ENCODE measurements around the gene SP100.
"Not testable (repeated sequence)": the region's sequence is repeated elsewhere in the genome, so short reads cannot be mapped to it uniquely, and the experiment has no call there.

SP100 gene

DNA sequence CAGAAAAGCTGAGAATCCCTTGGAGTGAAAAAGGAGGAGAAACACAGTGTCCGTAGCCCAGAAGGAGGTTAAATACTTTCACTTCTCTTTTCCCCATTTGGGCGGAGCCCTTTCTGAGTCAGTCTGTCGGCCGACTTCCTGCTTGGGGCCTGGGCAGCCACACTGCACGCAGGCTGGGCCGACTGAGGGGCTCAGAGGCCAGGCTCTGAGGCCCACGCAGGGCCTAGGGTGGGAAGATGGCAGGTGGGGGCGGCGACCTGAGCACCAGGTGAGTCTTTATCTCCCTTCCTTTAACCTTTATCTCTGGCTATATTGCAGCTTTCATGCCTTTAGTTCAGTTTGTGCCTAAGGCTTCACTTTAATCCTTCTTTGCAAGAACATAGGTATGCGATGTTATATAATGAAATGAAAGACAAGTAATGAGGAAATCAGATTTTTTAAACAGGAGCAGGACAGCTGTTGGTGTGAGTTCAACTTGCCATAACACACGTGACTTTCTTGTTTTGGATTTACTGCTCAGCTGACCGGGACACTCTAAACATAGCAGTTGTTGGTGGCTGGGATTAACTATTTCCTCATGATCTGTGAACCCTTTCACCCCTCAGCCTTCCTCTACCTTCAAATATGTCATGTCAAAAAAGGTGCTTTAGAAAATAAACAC is at the start of gene SP100:
Gene SP100, plus strand, starts transcription at position 141 of the 661 bp plus-strand sequence. Its CDS starts 96 bp downstream, at position 237.
- peak; percentile 72 to 73 for DNase-seq (ENCODE audit: low read depth in 2 of 2)

DNA sequence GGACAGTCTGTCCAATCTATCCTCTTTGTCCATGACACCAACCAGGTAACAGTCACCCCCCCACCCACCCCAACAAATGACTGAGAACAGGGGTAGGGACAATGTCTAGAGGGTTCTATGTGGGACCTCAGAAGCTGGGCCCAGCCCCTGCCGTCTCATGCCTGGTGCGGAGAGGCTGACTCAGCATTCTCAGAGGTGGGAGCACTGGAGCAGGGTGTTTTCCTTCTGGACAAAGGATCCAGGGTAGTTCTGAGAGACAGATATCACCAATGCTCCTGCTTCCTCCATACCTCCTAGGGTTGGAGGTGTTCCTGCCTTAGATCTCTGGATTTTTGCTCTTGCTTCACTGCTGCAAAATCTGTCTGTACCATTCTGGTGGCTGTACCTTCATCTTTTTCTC is 33.9 kb upstream of the SP100 start:
- DNase-seq (ENCODE audit: low read depth in 2 of 2) = no peak

DNA sequence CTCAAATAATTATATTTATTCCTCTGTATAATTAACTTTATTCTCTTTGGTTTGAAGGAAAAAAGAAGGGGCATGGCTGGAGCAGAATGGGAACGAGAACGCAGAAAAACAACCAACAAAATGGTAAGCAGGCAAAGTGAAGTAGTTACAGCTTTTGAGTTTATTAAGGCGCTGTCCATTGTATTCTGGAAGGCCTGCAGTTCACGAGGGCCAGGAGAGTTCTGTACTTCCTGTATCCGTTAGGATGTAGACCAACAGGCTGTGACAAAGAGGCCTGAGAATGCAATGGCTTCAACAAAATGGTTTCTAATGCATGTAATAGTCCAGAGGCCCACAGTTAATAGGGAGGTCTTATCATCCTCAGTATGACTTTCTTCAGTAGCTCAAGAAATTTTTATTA is 32.5 kb upstream of the SP100 start:
- DNase-seq (ENCODE audit: low read depth in 2 of 2) = no peak

DNA sequence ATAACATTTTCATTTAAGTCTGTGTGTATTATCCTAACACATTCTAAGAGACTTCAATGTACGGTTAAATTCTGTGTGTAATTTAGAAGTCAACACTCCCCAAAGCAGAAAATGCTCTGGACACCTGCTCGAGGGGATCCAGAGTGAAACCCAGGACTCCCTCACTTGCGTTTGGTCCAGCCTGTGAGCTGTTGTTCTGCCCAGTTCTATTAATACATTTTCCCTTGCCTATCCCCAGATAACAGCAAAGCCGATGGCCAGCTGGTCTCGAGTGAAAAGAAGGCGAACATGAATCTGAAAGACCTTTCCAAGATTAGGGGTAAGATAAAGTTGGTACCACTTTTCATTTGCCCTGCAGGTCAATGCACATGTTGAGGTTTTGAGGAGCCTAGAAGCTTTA is 31.0 kb upstream of the SP100 start:
- DNase-seq (ENCODE audit: low read depth in 2 of 2) = no peak

DNA sequence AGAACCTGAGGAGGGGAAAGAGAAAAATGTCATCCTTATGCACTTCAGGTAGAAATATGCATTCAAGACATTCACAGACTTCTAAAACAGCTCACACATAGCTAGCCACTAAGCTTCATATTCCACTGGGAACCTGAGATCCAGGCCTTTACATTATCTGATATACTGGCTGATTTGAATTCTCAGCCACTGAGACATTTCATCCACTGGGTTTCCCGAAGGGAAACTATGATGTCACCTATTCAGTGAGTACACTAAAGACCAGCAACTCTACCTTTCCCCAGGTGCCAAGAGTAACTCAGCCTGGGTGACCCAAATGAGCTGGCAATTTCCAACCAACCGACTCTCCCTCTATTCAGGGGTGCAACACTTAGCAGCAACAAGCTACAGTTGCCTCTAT is 21.7 kb upstream of the SP100 start:
- DNase-seq (ENCODE audit: low read depth in 2 of 2) = no peak

DNA sequence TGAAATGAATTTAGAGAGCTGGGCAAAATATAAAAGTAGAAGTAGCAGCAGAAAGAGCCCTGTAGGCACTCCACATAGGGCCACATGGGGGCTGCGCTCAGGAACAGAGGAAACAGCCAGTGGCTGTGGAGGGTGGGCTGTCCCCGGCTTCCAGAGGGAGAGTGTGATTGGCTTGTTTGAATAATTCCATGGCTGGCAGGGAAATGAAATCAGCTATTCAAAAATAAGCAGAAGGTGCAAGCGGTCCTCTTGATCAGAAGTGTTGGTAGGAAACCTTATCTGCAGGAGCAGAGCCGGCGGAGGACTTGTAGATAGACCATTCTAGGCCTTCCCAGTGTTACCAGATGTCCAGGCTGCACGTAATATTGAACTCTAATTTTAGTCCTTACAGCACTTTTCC is 17.3 kb upstream of the SP100 start:
- not testable (repeated sequence) for DNase-seq (ENCODE audit: low read depth in 2 of 2)

DNA sequence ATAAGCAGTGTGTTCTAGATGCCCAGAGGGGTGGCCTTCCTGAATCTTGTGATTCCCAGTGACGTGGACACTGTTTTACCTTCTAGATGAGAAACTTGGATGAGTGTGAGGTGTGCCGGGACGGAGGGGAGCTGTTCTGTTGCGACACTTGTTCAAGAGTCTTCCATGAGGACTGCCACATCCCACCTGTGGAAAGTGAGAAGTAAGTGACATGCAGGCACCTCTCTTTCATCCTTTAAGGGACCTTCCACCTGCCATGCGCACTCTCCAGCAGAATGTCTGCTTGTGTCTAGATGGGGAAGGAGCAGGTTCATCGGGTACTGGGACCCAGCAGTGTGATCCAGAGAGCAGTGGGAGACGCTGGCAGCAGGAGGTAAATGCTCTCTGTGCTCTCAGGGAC is 16.0 kb upstream of the SP100 start:
- no peak for DNase-seq (ENCODE audit: low read depth in 2 of 2)

DNA sequence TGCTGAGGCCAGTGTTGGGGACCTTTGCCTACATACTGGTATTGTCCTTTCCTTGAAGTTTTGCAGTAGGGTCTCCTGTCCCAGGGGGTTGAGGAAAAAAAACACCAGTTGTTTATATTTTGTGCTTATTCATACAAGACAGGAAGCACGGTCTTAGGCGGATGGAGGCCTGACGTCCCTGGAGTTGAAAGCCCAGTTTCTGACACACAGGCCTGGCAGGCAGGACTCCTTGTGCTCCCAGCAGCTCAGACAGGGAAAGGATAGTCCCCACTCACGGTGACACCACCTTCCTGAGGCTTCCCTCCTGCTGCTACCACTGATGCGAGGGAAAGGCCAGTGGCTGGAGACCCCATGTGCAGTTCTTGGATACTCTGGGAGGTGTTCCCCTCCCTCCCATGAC is 15.5 kb upstream of the SP100 start:
- no peak for DNase-seq (ENCODE audit: low read depth in 2 of 2)

DNA sequence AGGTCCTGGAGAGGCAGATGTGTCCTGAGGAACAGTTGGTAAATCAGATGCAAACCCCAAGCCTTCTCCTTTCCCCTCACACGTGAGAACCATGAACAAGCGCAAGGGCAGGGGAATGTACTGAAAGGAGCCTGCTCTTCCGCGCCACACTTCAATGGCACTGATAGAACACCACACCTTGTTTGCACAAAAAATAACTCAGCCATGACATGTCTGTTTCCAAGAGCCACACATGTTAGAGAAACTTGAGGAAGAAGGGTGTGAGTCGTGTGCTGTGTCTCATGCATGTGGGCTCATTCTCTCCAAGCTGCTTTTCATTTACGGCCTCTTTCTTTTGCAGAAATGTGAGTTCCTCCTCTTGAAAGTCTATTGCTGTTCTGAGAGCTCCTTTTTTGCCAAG is 15.0 kb upstream of the SP100 start:
- not testable (repeated sequence) for DNase-seq (ENCODE audit: low read depth in 2 of 2)

DNA sequence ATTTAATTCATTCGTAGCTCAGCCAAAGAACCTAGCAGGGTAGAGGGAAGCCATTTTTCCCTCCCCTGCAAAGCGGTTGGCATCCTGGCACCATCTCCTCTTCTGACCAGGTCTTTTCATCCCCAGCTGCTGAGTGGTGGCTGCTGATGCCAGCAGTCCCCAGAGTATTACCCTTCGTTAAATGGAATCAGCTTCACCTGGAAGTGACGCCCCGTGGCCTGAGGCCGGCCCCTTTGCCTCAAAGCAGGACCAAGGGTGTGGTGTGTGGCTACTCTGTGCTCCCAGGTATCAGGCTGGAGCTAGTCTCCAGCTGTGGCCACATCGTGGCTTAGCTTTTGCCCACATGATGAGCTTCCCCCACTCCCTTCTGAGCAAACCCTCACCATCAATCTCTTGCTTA is 12.3 kb upstream of the SP100 start:
- DNase-seq (ENCODE audit: low read depth in 2 of 2) = no peak

DNA sequence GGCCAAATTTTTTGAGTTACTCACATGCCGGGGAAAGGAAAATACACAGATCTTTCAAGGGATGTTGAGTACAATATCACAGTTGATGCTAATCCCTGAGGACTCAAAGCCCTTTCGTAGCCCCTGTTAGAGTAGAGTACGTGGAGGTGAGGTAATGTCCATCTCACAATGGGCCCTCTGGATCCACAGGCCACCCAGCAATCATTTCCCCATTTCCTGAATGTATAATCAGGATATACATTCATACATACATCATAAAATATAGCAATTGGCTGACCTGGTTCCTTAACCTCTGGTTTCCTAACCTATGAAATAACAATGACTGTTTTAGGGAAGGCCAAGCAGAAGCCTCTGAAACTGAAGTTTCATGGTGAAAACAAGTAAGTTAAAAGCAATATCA is 10.2 kb upstream of the SP100 start:
- DNase-seq (ENCODE audit: low read depth in 2 of 2) = no peak

DNA sequence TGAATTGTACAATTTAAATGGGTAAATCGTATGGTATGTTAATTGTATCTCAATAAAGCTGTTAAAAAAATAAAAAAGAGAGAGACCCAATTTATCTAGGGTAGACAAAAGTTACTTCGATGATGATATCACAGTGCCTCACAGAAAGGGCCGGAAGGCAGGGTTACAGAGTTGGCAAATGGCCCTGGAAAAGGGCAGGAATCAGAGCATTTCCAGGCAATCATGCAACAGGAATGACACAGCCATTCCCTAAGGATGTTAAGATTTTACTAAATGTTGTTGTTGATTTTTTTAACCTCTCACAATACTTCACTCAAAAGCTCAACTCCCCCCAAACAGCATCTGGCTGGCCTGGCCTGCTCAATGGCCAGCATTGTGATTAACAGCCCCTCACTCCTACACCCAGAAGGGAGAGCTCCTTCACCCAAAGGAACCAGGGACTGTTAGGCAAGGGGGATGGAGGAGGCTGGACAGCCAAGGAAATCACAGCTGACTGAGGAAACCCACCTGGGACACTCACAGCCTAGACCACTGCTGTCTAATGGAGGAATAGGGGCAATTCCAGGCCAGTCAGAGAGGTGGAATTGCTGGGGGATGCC is 7.7 kb upstream of the SP100 start:
- no peak for DNase-seq (ENCODE audit: low read depth in 2 of 2)

DNA sequence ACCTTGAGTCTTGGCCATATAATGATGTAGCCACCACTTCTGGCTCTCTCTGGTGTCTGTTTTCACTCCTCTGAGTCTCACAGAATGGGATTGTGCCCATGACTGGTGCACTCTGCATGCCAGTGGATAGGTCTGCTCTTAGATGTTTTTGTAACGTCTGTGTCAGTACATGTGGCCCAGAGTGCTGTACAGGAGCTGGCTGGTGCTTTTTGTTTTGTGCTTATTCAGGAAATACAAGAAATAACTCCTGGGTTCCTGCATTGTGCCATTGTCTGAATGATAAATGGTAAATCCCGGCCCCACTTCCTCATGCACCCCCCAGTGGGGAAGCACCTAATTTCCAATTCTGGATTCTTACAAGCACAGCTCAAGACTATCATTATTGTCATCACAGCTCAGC is 6.7 kb upstream of the SP100 start:
- not testable (repeated sequence) for DNase-seq (ENCODE audit: low read depth in 2 of 2)

DNA sequence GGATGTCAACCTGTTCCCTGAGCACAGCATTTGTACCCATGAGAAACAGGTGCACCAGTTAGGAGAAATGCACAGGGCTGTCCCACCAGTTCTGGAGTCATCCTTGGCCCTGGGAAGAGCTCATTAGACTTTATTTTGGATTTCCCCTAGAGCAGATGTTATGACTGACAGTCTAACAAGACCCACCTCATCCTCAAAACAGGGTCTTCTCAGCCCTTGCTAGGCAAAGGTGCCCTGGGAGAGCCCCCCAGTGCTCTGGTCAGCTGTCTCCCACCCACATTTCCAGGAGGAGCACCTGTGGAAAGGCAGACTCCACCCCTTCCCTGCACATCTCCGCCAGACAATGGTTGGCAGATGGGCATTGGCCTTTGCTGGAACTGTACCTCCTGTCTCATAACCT is 5.7 kb upstream of the SP100 start:
- DNase-seq (ENCODE audit: low read depth in 2 of 2) = no peak

DNA sequence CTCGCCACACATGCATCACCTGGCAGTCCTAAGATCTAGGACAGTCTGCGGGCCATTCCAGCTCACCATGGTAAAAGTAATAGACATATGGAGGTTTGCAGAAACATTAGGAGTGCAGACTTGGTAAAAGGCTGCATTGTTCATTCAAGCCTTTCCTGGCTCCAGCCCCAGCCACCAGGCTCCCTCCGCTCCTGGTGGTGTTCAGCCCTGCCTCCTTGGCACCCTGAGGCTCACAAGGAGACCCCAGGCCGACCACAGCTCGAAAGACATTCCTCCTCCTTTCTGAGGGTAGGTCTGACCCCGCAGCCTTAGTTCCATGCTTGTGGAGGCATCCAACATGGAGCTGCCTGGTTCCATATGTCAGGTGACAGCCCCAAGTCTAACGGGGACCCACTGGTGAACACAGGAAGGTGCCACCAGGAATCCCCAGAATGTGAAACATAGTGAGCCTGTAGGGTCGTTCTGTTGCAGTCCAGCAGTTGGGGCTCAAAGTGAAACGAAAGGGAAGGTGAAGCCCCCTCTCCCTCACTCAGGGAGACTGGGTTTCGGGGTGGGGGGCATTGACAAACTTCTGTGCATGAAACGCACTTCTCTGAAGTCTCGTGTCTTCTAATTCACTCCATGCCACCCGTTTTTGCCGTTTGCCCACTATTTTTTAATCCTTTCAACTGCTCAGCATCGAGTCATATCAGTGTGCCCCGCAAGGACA is 5.0 kb upstream of the SP100 start:
- no peak for DNase-seq (ENCODE audit: low read depth in 2 of 2)

DNA sequence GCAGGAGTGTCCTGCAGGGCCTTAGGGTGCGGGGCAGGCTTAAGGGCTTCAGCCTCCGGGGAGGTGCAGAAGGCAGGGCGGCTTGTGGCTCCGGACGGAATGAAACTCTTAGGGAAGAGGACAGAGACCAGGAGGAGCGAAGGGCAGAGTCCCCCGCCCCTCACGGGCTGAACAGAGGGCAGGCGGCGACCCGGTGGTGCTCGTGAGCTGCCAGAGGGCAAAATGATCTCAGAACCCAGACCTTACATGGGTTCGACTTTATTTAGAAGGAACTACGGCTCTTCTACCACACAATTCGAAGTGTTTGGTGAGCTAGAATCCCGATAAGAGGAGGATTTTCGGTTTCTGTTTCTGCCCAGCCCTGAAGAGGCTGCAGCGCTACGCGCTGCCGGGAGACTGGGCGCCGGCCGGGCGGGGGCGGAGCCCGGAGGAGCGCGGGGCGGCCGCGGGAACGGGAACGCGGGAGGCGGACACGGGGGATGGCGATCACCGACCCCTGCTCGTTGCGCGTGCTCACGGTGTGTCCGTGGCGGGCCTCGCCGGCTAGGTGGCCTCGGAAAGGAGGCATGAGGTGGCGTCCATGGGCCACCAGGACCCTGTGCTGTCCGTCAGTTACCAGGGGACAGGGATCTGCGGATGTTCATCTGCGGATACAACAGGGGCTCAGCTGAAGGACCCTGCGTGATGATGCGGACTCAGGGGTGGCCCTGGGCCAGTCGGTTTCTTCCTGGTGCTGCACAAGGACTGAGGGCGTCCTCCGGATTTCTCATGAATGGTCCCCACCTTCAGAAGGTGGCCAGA is 4.2 kb upstream of the SP100 start:
- DNase-seq (ENCODE audit: low read depth in 2 of 2) = peak; percentile 53

DNA sequence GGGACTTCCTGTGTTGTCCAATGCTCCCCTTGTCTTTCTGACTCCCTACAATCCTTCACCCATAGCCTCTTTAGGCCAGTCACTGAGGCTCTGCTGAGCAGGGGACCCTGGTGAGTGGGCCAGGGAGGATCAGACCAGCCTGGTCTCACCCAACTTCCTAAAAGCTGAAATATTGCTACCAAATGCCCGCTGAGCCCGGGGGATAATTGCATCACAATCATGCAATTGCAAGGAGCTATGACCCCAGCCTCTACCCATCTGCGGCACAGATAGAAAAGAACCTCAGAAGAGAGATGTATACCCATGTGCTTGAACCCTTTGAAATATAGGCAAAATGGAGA is 3.7 kb upstream of the SP100 start:
- DNase-seq (ENCODE audit: low read depth in 2 of 2) = no peak

DNA sequence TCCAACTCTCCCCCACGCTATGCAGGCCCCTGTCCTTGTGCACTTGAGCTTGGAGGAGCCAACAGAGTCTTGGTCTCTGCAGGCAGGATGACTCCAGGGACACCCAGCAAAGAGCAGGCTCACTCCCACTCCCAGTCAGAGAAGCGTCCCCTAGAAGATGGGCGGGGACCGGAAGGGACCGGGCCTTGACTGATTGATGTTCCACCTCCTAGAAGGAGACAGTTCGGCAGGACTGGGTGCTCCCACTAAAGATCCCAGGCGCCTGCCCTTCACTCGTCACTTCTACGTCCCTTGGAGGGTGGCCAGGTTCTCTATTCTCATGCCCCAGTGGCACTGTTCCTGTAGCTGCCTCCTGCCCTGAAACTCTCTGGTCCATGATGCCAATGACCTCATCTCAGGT is 3.2 kb upstream of the SP100 start:
- DNase-seq (ENCODE audit: low read depth in 2 of 2) = no peak

DNA sequence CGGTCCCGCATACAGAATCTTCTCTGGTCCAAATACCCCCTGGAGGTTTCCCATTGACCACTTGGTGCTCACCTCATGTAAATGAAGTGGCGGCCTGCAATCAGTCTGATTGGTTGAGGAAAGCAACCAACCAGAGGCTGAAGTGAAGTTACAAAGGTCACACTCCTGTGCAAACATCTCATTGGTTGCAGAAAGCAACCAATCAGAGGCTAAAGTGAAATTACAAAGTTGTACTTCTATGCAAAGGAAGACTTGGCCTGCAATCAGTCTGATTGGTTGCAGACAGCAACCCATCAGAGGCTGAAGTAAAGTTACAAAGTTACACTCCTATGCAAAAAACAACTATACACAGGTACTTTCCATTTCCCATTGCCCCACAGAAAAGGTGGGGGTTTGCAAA is 2.5 kb upstream of the SP100 start:
- no peak for DNase-seq (ENCODE audit: low read depth in 2 of 2)

DNA sequence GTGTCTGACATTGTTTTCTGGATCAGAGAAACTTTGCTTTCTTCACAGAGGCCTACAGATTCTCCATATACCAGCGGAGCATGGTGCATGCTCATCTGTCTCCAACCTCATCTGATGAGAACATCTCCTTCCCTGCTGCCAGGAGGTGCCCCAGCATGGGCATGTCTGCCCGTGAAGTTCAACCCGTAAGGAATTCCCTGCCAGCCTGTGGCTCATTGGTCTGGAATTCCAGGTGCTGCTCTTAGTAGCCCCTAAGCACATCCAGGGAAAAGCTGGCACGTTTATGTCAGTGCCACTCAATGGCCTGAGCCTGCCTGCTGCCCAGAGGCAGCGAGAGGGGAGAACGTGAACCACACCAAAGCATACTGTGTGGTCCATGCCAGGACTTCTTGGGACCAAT is 1.7 kb upstream of the SP100 start:
- no peak for DNase-seq (ENCODE audit: low read depth in 2 of 2)

DNA sequence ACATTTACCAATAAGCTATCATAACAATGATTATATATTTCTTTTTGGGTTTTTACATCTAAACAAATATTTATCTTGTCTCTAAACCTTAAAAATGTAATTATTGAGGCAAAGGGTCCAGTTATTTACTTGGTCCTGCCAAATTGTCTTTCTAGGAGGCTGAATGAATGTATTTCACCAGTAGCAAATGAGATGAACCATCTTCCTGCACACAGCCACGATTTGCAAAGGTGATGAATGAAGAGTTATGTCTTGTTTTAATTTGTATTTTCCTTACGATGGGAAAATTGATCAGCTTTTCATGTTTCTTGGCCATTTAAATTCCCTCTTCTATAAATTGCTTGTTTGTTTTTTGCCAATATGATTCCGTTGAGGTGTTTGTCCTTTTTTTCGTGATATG is 1.4 kb downstream of the SP100 start:
- no peak for DNase-seq (ENCODE audit: low read depth in 2 of 2)

DNA sequence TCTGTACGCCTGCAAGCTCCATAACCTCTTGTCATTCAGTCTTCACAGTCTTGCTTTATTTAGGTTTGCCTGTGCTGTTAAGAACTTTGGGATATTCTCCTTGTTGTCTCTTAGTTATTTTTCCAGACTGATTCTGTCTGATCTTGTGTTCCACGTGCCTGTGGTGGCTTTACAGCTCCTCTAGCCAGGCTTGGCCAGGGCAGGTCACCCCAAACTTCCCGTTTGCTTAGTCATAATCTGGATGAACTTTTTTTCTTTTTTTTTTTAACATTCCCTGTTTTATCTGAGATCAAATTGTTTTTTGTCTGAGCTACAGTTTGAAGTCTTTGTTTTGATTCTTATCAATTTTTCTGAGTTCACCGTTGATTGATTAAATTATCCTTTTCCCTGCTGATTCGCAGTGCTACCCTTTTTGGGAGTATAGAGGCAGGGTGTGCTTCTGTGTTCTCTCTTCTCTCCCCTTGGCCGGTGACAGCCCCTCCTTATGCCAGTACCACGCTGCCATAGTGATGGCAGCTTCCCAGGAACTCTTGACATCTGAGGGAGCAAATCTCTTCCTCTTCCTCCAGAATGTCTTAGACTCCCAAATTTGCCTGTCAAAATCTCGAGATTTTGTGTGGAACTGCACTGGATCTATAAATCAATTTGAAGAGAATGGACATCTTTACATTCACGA is 2.5 kb downstream of the SP100 start:
- no peak for DNase-seq (ENCODE audit: low read depth in 2 of 2)
